ENCODE measurements around the gene UMOD. TPM values are rescaled to one million over a fixed set of nuclear protein-coding genes. Genes with fewer than 3 reads are reported as not detected.

The UMOD gene
- total RNA-seq, 1 donor = not detected

DNA sequence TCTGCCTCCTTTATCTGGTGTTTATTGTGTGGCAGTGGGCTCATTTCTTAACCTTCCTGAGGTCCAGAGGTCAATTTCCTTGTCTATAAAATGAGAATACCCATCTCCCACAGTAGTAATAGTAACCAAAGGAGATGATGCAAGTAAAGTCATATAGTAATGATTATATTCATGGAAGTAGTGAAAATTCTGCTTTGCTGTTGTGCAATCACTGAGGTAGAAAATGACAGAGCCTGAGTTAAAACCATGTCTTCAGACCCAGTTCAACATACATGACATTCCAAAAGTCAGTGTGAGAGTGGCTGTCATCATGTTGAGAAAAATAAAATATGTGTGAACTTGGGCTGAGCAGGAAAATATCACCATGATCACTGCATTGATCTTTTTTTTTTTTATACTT lies 864 bp upstream of the UMOD start:
- H3K27ac ChIP-seq (ENCODE audit: low read depth, low read length) = no peak overlapping the region
- H4K20me1 ChIP-seq (ENCODE audit: insufficient read depth, low read length) = no peaks in the 10 kb centered on the region
- no peaks in the 10 kb centered on the region for H3K36me3 ChIP-seq (ENCODE audit: insufficient read depth, low read length)
- TF ChIP-seq, protein P1, sequence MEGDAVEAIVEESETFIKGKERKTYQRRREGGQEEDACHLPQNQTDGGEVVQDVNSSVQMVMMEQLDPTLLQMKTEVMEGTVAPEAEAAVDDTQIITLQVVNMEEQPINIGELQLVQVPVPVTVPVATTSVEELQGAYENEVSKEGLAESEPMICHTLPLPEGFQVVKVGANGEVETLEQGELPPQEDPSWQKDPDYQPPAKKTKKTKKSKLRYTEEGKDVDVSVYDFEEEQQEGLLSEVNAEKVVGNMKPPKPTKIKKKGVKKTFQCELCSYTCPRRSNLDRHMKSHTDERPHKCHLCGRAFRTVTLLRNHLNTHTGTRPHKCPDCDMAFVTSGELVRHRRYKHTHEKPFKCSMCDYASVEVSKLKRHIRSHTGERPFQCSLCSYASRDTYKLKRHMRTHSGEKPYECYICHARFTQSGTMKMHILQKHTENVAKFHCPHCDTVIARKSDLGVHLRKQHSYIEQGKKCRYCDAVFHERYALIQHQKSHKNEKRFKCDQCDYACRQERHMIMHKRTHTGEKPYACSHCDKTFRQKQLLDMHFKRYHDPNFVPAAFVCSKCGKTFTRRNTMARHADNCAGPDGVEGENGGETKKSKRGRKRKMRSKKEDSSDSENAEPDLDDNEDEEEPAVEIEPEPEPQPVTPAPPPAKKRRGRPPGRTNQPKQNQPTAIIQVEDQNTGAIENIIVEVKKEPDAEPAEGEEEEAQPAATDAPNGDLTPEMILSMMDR (IDR thresholded peaks at IDR 0.05; ENCODE audit: extremely low read depth, low read depth, low read length) = no peak
- no peak overlapping the region for H3K4me3 ChIP-seq (ENCODE audit: insufficient read depth, low read length)
- H3K4me2 ChIP-seq (ENCODE audit: insufficient read depth, low read length) = no peak overlapping the region
- H3K27me3 ChIP-seq (ENCODE audit: insufficient read depth, low read length) = no peaks in the 10 kb centered on the region
- no peaks in the 10 kb centered on the region for H3K4me1 ChIP-seq (ENCODE audit: insufficient read depth, low read length)
- no peak for DNase-seq (ENCODE audit: insufficient read length, low spot score, missing footprints)
- no peak overlapping the region for H2AFZ ChIP-seq (ENCODE audit: low read length)
- H3K79me2 ChIP-seq (ENCODE audit: insufficient read depth, low read length) = no peaks in the 10 kb centered on the region
- no peaks in the 10 kb centered on the region for H3K9me3 ChIP-seq (ENCODE audit: low read depth, low read length)

DNA sequence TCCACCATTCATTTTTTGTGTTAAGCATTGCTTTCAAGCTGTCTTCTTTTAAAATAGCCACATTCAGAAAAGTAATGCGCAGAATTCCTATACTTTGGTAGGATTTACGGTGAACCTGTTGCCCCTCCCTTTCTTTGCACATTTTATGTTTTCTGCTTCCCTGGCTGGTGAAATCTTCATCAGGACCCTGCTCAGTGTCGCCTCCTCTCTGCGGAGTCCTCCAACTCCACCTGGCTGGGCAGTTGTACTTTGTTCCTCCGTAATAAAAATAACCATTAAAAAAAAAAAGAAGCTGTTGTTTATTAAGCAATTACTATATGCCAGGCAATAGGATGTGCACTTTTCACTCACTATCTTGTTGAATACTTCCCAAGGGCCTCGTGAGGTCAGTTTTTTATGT lies 2.9 kb downstream of the UMOD start:
- Histone ChIP-seq H3K4me1 (ENCODE audit: insufficient read depth, low read length) (no peaks in the 10 kb centered on the region), H2AFZ (ENCODE audit: low read length) (no peak overlapping the region), H3K4me2 (ENCODE audit: insufficient read depth, low read length) (no peak overlapping the region), H4K20me1 (ENCODE audit: insufficient read depth, low read length) (no peaks in the 10 kb centered on the region), H3K79me2 (ENCODE audit: insufficient read depth, low read length) (no peaks in the 10 kb centered on the region), H3K27me3 (ENCODE audit: insufficient read depth, low read length) (no peaks in the 10 kb centered on the region), H3K4me3 (ENCODE audit: insufficient read depth, low read length) (no peak overlapping the region), H3K27ac (ENCODE audit: low read depth, low read length) (no peak overlapping the region), H3K36me3 (ENCODE audit: insufficient read depth, low read length) (no peaks in the 10 kb centered on the region), H3K9me3 (ENCODE audit: low read depth, low read length) (no peaks in the 10 kb centered on the region)
- TF ChIP-seq, protein P1 (IDR thresholded peaks at IDR 0.05; ENCODE audit: extremely low read depth, low read depth, low read length) = no peak
- no peak for DNase-seq (ENCODE audit: insufficient read length, low spot score, missing footprints)

DNA sequence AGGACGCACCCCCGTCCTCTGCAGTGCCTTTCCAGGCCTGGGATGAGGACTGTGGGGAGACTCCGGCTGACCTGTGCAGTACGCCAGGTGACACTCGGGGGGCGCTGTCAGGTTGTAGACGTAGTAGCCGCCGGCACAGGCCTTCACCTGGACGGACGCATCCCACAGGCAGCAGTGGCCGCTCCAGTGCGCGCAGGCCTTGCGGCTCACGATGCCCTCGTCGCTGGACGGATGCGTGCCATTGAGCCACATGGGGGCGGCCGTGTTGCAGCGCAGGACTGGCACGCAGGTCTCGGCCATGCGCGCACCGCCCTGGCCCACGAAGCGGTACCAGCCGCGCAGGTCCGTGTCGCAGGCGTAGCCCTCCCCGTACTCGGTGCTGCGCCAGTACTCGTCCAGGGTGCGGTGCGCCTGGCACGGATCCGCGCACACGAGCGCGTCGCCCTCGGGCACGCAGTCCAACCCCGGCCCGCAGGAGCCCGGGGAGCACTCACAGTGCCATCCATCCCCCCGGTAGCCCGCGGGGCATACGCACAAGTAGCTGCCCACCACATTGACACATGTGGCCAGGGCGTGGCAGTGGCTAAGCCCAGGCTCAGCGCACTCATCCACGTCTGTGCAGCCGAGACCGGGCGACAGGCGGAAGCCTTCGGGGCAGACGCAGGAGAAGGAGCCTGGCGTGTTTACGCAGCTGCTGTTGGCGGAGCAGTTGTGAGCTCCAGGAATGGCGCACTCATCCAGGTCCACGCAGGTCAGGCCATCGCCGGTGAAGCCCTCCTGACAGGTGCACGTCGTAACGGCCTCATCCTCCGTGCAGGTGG lies 3.9 kb downstream of the UMOD start:
- no peaks in the 10 kb centered on the region for H4K20me1 ChIP-seq (ENCODE audit: insufficient read depth, low read length)
- no peaks in the 10 kb centered on the region for H3K9me3 ChIP-seq (ENCODE audit: low read depth, low read length)
- no peaks in the 10 kb centered on the region for H3K79me2 ChIP-seq (ENCODE audit: insufficient read depth, low read length)
- H3K4me3 ChIP-seq (ENCODE audit: insufficient read depth, low read length) = no peak overlapping the region
- TF ChIP-seq, protein P1 (IDR thresholded peaks at IDR 0.05; ENCODE audit: extremely low read depth, low read depth, low read length) = no peak
- H2AFZ ChIP-seq (ENCODE audit: low read length) = no peak overlapping the region
- DNase-seq (ENCODE audit: insufficient read length, low spot score, missing footprints) = no peak
- H3K27ac ChIP-seq (ENCODE audit: low read depth, low read length) = no peak overlapping the region
- H3K4me1 ChIP-seq (ENCODE audit: insufficient read depth, low read length) = no peaks in the 10 kb centered on the region
- no peak overlapping the region for H3K4me2 ChIP-seq (ENCODE audit: insufficient read depth, low read length)
- no peaks in the 10 kb centered on the region for H3K36me3 ChIP-seq (ENCODE audit: insufficient read depth, low read length)
- H3K27me3 ChIP-seq (ENCODE audit: insufficient read depth, low read length) = no peaks in the 10 kb centered on the region

DNA sequence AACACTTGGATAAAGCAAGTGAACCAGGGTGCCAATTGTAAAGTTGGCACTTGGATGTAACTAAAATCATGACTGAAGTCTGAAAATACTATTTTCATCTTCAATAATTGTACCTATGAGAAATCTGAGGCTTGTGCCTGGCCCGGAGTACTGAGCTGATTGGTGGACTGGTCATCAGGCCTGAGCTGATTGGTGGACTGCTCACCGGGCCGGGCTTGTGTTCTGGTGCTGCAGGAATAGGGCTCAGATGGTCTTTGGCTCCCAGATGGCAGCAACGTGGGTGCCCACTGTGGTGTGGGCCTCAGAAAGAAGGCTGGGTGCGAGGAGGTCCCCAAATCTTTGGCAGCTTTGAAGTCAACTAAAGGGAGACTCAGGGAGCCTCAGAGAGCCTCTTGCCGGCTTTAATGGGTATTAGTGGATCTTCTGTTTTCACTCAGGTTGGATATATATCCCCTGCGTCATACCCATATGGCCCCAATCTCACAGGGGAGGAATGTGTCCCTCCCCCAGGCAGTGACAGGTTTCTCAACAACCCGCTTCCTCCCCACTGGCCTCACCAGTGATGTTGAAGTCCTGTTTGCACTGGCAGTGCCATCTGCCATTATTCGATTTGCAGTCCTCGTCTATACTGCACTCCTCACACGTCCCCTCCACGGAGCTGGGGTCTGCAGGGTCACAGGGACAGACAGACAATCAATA lies 4.7 kb downstream of the UMOD start:
- H3K27ac ChIP-seq (ENCODE audit: low read depth, low read length) = no peak overlapping the region
- no peak overlapping the region for H3K4me3 ChIP-seq (ENCODE audit: insufficient read depth, low read length)
- TF ChIP-seq, protein P1 (IDR thresholded peaks at IDR 0.05; ENCODE audit: extremely low read depth, low read depth, low read length) = no peak
- no peaks in the 10 kb centered on the region for H3K4me1 ChIP-seq (ENCODE audit: insufficient read depth, low read length)
- no peaks in the 10 kb centered on the region for H4K20me1 ChIP-seq (ENCODE audit: insufficient read depth, low read length)
- no peaks in the 10 kb centered on the region for H3K36me3 ChIP-seq (ENCODE audit: insufficient read depth, low read length)
- no peaks in the 10 kb centered on the region for H3K79me2 ChIP-seq (ENCODE audit: insufficient read depth, low read length)
- no peaks in the 10 kb centered on the region for H3K27me3 ChIP-seq (ENCODE audit: insufficient read depth, low read length)
- DNase-seq (ENCODE audit: insufficient read length, low spot score, missing footprints) = no peak
- no peaks in the 10 kb centered on the region for H3K9me3 ChIP-seq (ENCODE audit: low read depth, low read length)
- H3K4me2 ChIP-seq (ENCODE audit: insufficient read depth, low read length) = no peak overlapping the region
- H2AFZ ChIP-seq (ENCODE audit: low read length) = no peak overlapping the region

Data from osteoblast (primary cell).